Measurements from ENCODE around the gene AIFM1. TPM values are rescaled to one million over a fixed set of nuclear protein-coding genes. Genes with fewer than 3 reads are reported as not detected.

AIFM1 gene
- polyA plus RNA-seq, 1 donor: 100 TPM

DNA sequence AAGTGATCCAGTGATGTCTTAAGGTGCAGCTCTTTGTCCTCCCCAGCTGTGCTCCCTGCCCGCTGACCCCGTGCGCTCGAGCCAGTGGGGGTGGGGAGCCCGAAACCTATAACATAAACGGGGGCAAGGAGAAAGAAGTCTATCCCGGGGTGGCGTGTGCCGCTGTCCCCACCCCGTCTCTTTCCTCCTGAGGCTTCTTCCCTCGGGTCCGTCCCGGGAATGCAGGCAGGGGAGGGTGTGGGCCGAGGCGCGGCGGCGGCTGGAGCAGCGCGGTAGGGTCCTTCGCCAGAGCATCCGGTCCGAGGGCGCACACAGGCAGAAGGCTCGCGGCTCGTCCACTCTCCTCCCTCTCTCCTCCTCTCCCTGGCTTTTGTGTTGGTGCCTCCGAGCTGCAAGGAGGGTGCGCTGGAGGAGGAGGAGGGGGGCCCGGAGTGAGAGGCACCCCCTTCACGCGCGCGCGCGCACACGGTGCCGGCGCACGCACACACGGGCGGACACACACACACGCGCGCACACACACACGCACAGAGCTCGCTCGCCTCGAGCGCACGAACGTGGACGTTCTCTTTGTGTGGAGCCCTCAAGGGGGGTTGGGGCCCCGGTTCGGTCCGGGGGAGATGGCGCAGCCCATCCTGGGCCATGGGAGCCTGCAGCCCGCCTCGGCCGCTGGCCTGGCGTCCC, 5.9 kb upstream of the AIFM1 start, which contains the start of gene RAB33A:
Gene RAB33A (plus strand): TSS at position 517 of the 681 bp plus-strand sequence. CDS start 101 bp downstream, at position 618.
- no peak for DNase-seq

DNA sequence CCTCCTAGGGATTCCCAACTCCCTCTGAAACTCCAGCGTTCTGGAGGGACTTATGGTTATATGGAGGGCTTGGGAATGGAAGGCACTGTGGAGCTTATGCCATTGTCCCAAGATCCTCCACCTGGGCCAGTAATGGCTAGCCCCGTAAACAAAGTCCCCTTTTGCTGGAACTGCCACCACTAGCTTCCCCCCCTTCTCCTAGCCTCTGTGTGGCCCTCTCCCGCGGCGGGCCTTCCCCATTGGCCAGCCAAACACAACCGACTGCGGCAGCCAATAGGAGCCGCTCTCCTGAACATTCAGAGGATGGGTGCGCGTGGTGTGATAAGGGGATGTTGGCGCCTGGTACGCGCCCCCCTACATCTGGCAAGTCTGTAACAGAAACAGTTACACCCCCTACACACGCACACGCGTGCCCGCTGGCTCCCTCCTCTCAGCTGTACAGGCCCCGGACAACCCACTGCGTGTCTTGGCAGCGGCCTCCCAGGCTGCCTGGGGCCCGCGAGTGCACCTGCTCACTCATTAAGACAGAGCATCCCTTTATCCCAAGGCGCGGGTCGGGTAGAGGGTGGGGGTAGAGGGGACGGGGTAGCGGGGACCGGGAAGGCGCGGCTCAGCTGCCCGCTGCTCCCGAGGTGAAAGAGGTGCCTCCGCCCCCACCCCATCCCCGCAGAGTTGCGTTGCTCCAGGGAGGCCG, 5.3 kb upstream of the AIFM1 start:
- no peak for DNase-seq

DNA sequence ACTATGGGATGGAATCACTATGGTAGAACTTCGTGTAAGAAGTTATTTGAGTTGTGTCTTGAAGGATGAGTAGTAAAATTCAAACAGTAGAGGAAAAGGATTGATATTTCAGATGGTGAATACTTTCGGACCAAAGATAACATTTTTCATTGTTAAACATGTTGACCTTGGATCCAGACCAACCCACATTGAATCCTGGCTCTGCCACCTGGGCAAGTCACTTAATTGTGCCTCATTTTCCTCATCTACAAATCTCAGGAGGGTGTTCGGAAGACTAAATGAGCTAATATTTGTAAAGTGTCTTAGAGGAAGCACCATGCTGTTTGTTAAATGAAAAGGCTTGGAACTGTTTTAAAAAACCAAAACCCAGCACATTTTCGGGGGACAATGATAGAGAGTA, 1.4 kb upstream of the AIFM1 start:
- DNase-seq: no peak

DNA sequence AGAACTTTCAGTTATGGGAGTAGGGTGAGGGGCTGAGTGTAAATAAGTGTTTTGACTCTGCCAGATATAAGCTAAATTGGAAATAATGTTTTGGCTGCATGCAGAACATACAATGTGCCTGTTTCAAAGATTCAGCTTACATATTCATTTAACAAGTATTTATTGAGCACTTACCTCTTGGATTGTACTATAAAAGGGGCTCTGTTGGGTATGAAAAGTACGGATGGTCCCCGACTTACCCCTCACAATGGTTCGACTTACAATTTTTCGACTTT, 799 bp upstream of the AIFM1 start:
- no peak for DNase-seq

DNA sequence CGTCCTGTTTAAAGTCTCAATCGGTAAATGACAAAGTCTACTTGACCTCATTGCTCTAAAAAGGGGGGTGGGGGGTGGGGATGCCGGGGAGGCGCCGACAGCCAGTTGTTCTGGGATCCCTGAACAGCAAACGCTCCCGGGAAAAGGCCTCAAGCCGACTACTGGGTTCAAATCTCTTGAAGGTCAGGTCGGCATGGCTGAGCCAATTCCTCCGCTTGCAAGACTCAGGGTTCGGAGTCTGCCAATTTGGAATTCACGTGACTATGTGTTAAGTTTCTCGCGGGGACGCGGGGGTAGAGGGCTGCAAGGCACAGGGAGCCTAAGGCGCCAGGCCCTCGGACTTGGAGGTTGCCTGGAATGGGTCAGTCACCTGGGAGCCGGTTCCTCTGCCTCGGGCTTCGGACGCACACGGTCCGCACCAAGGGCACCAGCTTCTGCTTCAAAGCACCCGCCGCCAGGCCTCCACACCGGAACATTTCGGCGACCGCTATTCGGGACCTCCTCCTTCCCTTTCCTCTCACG, 399 bp downstream of the AIFM1 start:
- DNase-seq: no peak

DNA sequence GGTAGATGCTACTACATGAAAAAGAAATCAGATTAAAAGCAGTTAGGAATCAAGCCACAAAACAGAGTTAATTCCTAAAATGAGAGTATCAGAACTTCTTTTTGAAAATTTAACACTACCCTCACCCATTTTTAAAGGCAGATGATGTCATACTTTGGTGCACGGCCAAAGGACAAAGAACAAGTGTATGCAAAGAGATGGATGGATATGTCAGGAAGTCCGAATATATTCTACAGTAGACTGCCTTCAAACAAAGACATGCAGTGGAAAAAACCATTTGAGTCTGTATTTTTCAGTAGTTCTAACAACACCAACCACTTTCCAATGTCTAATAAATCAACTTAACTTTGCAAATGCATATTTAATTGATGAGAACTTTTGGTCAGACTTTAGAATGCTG, 2.2 kb downstream of the AIFM1 start:
- no peak for DNase-seq

DNA sequence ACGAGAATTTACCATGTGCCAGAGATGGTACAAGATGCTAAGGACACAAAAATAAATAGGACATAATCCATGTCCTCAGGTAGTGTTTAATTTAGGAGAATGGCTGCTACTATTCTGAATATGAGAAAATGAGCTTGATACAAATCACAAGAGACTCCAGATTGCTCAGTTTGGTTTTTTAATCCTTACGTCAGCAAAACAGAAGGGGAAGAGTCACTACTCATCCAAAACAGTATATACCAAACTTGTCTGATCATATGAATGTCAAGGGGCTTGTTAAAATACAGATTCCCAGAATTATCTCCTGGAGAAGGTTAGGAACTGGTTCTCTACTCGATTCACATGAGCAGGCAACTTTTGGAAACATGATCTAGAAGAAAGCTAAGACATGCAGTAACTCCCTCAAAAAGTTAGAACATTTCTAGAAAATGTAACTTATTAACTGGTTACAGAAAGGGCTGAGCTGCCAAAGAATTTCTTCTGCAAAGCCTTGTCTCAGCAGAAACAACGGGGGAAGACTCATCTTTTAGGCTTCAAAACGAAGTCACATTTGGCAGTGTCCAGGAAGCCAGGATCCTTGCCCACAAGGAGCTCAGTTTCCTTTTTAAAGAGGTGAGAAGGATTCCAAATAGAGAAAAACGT, 3.4 kb downstream of the AIFM1 start:
- no peak for DNase-seq

DNA sequence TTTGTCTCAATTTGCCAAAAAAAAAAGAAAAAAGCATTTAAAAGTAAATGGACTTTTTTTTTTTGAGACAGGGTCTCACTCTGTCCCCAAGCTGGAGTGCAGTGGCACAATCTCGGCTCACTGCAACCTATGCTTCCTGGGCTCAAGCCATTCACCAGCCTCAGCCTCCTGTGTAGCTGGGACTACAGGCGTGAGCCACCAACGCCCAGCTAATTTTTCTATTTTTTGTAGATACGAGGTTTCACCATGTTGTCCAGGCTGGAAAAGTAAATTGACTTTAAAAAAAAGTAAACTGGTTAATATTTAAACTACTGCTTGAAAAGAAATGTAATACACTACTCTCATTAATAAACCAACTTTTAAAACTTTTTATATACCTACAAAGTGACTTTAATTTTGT, 5.9 kb downstream of the AIFM1 start:
- no peak for DNase-seq

DNA sequence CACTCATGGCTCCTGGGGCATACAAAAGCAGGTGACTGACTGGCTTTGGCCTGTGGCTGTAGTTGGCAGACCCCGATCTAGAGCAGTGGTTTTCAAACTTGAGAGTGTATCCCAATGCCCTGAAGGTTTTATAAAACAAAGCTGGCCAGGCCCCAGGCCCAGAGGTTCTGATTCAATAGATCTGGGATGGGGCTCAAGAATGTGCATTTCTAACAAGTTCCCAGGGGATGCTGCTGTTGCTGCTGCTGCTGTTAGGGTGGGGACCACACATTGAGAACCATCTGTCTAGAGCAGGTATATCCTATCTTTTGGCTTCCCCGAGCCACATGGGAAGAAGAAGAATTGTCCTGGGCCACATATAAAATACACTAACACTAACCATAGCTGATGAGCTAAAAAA, 7.3 kb downstream of the AIFM1 start:
- DNase-seq: no peak

DNA sequence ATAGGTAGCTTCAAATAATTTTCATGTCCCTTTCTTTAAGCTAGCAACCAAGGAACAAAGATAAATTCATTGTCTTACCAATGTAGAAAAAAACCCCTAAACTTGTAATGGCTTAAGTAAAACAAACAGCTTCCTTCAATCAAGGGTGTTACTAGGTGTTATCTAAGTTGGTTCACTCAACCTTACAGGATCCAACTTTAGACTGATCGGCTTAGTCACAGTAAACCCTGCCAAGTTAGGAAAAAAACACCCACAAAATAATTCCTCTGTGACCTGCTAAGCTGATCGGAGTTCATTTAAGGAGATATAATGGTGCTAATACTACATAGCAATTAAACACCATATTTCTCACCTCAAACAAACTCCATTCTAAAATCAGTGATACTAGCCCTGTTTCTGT, 10.1 kb downstream of the AIFM1 start:
- DNase-seq: no peak

DNA sequence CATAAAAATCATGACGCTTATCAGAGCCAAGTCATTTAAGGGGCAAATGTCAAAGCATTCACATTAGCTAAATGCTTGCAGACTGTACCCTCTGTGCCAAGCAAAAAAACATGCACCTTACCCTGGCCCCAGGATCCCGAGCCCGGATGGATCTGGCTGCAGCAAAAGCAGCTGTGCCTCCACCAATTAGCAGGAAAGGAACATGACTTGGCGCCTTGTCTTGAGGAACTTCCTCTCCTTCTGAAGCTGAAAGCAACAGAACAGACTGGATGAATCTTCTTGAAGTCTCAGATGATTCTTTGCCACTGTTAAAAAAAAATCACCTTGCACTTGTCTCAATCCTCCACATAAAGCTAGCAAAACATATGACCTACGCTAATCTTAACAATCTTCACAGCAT, 18.0 kb downstream of the AIFM1 start:
- DNase-seq: no peak

DNA sequence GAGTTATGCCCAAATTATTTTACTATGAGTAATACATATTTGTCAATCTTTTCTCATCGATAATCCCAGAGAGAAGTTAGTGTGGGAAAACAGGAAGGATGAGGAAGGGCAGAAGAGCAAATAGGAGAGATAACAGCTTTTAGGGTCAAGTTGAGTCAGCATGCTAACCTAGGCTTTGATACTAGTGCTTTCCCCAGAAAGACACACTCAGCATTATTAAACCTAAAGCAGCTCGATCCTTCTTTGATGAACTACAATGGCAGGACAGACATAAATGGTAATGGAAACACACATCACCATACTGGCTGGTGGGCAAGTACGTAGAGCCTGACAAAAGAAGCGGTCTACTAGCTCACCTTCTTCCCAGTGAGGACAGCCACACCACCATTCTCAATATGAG, 20.5 kb downstream of the AIFM1 start:
- no peak for DNase-seq

DNA sequence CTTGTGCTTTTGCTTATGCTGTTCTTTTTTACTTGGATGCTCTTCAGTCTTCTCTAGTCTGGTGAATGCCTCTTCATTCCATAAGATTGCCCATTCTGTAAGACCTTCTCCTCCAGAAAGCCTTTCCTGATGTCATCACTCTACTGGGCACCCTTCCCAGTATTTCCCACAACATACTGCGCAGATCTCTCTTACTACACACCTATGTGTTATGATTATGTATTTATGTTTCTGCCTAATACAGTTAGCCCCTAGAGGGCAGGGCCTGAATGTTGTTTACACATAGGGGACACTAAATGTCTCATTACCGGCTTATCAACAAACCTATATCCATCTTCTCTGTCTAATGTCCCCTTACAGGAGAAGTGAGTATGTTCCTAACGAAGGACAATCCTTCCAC, 21.1 kb downstream of the AIFM1 start:
- no peak for DNase-seq

DNA sequence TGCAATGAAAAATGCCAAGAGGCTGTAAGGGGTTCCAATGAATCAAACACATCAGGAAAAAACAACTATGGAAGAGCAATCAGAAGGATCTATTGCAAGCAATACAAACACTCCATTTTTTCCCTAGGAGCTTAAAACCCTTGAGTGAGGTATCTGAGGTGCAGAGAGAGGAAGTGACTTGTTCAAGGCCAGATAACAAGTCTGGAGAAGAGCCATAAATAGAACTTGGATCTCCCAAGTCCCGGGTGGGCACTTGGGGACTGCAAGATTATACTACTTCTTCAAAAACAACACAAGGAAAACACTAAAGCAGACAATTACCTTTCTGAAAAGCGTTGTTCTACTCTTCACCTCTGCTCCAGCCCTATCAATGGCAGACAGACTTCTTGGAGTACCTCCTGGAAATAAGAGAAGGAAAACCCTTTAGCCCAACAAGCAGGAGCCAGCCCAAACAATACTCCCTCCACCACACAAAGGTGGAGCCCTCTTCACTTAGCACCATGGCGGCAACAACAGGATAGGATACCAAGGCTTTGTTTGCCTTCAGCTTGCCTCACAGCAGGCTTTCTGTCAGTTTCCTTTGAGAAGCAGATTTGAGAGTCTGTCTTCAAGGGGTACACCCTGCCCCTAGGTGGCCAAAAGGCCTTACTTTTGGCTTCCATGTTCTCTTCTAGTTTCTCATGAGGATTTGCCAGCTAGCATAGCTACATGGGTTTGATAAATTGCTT, 26.0 kb downstream of the AIFM1 start:
- no peak for DNase-seq

DNA sequence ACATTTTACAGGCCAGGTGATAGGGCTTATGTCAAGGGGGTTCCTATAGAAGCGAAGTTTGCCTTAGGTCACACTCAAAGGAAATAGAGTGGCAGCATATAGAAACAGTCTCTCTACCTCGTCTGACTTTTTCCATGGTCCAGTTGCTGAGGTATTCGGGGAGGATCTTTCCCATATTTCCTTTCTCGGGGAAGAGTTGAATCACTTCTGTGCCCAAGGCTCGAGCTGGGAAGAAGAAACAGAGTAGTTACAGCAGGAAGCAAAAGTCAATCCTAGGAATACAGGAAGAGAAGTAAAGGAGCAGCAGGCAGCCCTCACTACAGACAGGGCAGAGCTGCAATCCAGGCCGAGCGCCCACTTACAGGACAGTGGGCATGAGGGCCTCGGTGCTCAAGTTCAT, 28.7 kb downstream of the AIFM1 start:
- DNase-seq: no peak

DNA sequence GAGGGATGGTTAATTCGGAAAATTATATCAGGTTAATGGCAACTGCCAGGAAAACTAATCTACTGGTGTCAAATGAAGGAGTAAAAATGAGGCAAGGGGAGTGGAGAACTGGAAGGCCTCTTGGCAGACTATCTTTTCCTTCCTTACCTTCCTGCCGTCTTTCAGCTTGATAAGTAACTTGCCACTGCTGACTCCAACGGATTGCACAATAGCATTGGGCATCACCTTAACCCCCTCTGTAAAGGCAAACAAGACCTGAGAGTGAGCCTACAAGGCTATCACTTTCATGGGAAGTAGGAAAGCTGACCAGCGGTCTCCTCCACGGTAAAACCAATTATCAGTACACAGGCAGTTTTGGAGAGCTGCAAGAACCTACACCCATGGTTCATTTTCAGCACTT, 29.1 kb downstream of the AIFM1 start:
- no peak for DNase-seq

DNA sequence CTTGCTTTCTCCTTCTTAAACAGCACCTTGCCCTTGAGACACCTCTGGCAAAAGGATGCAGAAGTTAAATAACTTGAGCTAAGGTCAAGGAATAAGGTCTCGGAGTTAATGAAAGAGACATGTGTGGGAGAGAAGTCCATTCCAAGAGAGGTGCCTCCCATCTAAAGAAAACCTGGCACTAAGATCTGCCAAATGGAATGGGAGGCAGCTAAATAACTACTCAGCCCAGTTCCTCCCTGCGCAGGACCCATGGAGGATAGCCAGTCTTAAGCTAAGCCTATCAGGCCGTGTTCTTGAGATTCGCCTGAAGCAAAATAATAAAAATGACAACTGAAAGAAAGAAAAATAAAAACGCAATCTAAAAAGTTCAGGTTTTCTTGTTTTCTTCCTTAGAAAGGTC, 34.7 kb downstream of the AIFM1 start:
- no peak for DNase-seq

DNA sequence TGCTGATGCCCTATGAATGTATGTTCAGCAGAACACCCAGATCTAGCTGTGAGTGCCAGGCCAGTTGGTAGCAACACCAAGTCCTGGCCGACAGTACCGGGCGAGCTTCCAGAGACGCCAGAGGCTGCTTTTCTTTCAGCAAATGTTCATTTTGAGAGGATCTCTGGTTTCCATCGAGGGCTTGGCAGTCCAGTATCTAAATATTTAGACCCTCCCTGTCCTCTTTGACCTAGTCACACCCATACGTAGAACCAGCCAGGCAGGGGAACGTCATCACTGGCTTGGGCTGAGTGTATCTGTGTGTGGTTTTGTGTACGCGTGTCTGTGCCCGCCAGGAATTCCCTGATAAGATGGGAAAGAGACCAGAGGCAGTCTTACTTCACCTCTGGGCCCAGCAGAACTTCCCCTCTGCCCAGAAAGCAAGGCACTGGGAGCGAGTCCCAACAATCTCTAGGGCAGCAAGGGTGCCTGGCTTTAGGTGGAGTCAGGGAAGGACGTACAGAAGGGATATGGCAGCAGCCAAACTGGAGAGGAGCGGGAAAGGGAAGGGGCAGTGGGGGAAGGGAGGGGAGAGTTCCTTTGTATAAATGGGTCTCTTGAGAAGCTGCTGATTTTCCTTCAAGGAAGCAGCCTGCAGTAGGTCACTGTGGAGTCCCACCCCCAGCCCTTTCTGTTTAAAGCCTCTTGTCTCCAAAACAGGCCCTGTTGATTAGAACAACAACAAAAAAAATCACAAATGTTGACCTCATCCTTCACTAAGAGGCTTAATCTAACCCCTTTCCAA, 40.4 kb downstream of the AIFM1 start:
- no peak for DNase-seq

DNA sequence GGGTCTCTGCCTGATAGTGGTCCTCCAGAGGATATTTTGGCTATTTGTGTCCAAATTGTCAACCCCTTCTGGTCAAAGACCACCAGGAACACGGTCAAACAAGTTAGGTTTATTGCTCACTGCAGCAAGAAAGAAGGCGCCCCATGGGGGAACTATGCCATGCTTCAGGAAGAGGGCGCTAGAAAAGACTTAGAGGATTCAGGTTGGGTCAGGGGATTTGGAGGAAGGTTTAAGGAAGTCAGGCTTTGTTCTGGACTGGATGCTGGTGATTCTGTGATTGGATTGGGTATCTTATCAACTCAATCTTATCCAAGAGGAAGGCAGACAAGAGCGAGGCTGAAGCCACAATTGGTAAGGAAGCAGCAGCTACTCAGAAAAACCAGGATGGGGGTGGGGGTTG, 41.1 kb downstream of the AIFM1 start:
- DNase-seq: no peak

DNA sequence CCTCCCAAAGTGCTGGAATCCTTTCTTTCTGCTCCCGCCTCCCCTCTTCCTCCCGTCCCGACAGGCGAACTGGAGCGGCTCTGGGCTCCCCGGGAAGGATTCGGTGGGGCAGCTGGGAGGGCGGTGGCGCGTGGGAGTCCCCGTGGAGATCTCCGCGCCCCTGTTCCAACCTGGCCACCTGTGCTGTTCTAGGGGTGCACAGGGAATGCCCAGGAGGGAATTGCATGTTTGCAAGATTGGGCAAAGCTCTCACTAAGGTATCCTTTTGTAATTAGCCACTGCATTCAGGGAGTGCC, 44.2 kb downstream of the AIFM1 start:
- DNase-seq: no peak

DNA sequence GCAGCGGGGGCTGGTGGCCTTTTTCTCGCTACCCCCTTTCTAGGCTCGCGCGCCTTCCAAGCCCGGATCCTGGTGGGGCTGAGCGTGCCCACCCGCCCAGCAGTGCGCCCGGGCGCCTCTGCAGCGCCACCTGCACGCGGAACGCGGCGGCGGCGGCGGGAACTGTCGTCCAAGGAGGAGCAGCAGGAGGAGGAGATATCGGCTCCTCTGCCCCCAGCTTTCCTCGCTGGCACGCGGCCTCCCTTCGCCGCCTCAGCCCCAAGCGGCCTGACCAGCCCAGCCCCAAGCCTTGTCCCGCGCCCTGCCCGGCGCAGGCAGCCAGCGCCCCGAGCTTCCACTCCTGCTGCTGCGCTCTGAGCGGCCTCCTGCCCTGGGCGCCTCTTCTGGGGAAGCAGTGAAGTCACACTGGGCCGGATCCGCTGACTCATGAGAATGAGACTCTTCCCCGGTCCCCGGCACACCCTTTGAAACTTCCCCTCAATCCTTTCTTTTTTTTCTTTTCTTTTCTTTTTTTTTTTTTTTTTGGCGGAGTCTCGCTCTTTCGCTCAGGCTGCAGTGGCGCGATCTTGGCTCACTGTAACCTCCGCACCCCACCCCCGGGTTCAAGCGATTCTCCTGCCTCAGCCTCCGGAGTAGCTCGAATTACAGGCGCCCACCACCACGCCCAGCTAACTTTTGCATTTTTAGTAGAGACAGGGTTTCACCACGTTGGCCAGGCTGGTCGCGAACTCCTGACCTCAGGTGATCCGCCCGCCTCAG, 44.7 kb downstream of the AIFM1 start:
- DNase-seq: no peak

DNA sequence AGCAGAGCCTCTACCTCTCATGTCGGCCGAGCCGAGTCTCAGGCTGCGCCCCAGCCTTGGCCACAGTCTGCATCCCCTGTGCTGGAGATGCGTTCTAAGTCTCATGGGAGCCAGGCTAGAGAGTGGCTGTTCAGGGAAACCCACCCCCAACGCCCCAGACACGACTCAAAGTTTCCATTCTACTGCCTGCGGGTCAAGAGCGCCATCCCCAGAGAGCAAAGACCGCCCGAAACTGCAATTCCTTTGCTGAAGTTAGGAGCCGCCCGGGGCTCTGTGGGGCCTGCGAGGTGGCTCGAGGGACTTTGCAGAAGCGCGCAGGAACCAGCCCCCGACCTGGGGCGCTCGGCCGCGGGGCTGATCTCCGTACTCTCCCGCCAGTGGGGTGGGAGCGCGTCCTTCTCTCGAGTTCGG, 45.3 kb downstream of the AIFM1 start:
- DNase-seq: no peak
